WTC11 (cell line): ENCODE data around the gene MOBP.

Source experiments
- ATF1 ChIP-seq: sonication (generic); formaldehyde crosslinking; IDR thresholded peaks from 2 replicates; pipeline ENCODE4 v1.8.1; 2023; ENCODE audit warnings: mild to moderate bottlenecking, moderate library complexity, missing genetic modification reagents
- CTCF ChIP-seq: fragments of 200-600 bp; IDR thresholded peaks from 2 replicates; pipeline ENCODE4 v1.8.0; 2022; ENCODE audit warnings: antibody characterized with exemption
- E2F5 ChIP-seq: sonication (generic); formaldehyde crosslinking; IDR thresholded peaks from 2 replicates; pipeline ENCODE4 v1.8.1; 2022; ENCODE audit warnings: mild to moderate bottlenecking, moderate library complexity, missing genetic modification reagents
- ESRRA ChIP-seq: sonication (generic); formaldehyde crosslinking; IDR thresholded peaks from 2 replicates; pipeline ENCODE4 v1.8.1; 2022; ENCODE audit warnings: mild to moderate bottlenecking, missing genetic modification reagents, borderline replicate concordance
- ETV6 ChIP-seq: sonication (generic); formaldehyde crosslinking; IDR thresholded peaks from 2 replicates; pipeline ENCODE4 v1.8.1; 2022; ENCODE audit warnings: mild to moderate bottlenecking, missing genetic modification reagents
- FOXJ3 ChIP-seq: sonication (generic); formaldehyde crosslinking; IDR thresholded peaks from 2 replicates; pipeline ENCODE4 v1.9.0; 2021; ENCODE audit warnings: missing genetic modification reagents, mild to moderate bottlenecking, borderline replicate concordance
- FOXK1 ChIP-seq: sonication (generic); formaldehyde crosslinking; IDR thresholded peaks from 2 replicates; pipeline ENCODE4 v1.8.0; 2022; ENCODE audit warnings: mild to moderate bottlenecking, moderate library complexity, missing genetic modification reagents
- TEAD4 ChIP-seq: sonication (generic); formaldehyde crosslinking; IDR thresholded peaks from 2 replicates; pipeline ENCODE4 v1.8.0; 2022; ENCODE audit warnings: mild to moderate bottlenecking, missing genetic modification reagents

DNA sequence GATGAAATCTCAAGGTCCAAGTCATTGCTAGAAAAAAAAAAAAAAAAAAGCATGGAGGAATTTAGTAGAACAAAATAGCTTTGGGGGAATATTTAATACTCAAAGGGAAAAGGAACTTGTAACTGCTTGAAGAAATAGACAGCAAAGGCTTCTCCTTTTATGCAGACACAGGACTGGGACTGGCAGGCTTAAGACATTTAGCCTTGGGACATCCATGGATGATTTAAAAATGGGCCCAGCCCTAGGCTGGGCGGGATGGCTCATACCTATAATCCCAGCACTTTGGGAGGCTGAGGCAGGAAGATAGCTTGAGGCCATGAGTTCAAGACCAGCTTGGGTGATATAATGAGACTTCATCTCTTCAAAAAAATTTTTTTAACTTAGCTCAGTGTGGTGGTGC is 41.2 kb upstream of the MOBP start:
- no peak for TF ChIP-seq ATF1 (CRISPR knock-in tag)
- no peak for TF ChIP-seq ETV6 (CRISPR knock-in tag)
- no peak for TF ChIP-seq ESRRA (CRISPR knock-in tag)
- TF ChIP-seq FOXK1 (CRISPR knock-in tag), result no peak
- TF ChIP-seq FOXJ3 (CRISPR knock-in tag), result no peak
- no peak for TF ChIP-seq TEAD4 (CRISPR knock-in tag)
- TF ChIP-seq E2F5 (CRISPR knock-in tag), result no peak
- TF ChIP-seq CTCF, result no peak
